Measurements from ENCODE around the gene HDAC9. TPM values are rescaled to one million over a fixed set of nuclear protein-coding genes. Genes with fewer than 3 reads are reported as not detected.
A peak's percentile ranks its signal among the peaks of the same experiment; 100 is the strongest.

The HDAC9 gene
- total RNA-seq, 2 donors from 2014 or later, result 8.3 to 31.9 TPM

GRCh38 chr7:18548534-18548933 is 53.0 kb downstream of the HDAC9 start:
- intact Hi-C loops (cut with DNase I), result no loop called here
- TF ChIP-seq POLR2AphosphoS5 (IDR thresholded peaks at IDR 0.05) (no peak), CTCF (IDR thresholded peaks at IDR 0.05) (no peak), POLR2A (IDR thresholded peaks at IDR 0.05) (no peak)
- no peak overlapping the region for H3K27ac ChIP-seq
- no peaks in the 10 kb centered on the region for H3K36me3 ChIP-seq
- no peaks in the 10 kb centered on the region for H3K4me1 ChIP-seq (replicated peaks)
- no peak for DNase-seq (ENCODE audit: low spot score)
- no peak overlapping the region for H3K4me3 ChIP-seq
- no peaks in the 10 kb centered on the region for H3K27me3 ChIP-seq (replicated peaks; ENCODE audit: insufficient read depth)
- 88% methylated on average over 1 of the region's 1 CpG for WGBS
- H3K9me3 ChIP-seq, result no peaks in the 10 kb centered on the region

- H3K27ac ChIP-seq, result no peak overlapping the region
- 86% methylated on average over 1 of the region's 1 CpG for WGBS
- H3K9me3 ChIP-seq, result no peaks in the 10 kb centered on the region
- intact Hi-C loops (cut with DNase I), result no loop called here
- no peak overlapping the region for H3K4me3 ChIP-seq
- H3K36me3 ChIP-seq, result no peaks in the 10 kb centered on the region
- TF ChIP-seq POLR2AphosphoS5 (IDR thresholded peaks at IDR 0.05), result no peak
- TF ChIP-seq CTCF (IDR thresholded peaks at IDR 0.05), result no peak
- TF ChIP-seq POLR2A (IDR thresholded peaks at IDR 0.05), result no peak
- DNase-seq (ENCODE audit: low spot score), result no peak
- no peaks in the 10 kb centered on the region for H3K4me1 ChIP-seq (replicated peaks)
- H3K27me3 ChIP-seq (replicated peaks; ENCODE audit: insufficient read depth), result no peaks in the 10 kb centered on the region
These were observed 55.0 kb downstream of the HDAC9 start for GRCh38 chr7:18550574-18550973.

- 5% methylated on average over 2 of the region's 2 CpGs for WGBS
- DNase-seq (ENCODE audit: low spot score), result no peak
- Histone ChIP-seq H3K9me3 (no peaks in the 10 kb centered on the region), H3K27ac (no peak overlapping the region), H3K36me3 (no peaks in the 10 kb centered on the region), H3K4me3 (no peak overlapping the region), H3K27me3 (replicated peaks; ENCODE audit: insufficient read depth) (no peaks in the 10 kb centered on the region), H3K4me1 (replicated peaks) (no peaks in the 10 kb centered on the region)
- TF ChIP-seq POLR2A (IDR thresholded peaks at IDR 0.05), result no peak
- TF ChIP-seq POLR2AphosphoS5 (IDR thresholded peaks at IDR 0.05), result no peak
- TF ChIP-seq CTCF (IDR thresholded peaks at IDR 0.05), result no peak
- intact Hi-C loops (cut with DNase I), result no loop called here
These were observed 56.9 kb downstream of the HDAC9 start for GRCh38 chr7:18552316-18552916.

- Histone ChIP-seq H3K27me3 (replicated peaks; ENCODE audit: insufficient read depth) (no peaks in the 10 kb centered on the region), H3K4me3 (no peak overlapping the region), H3K36me3 (no peaks in the 10 kb centered on the region), H3K9me3 (no peaks in the 10 kb centered on the region), H3K4me1 (replicated peaks) (no peaks in the 10 kb centered on the region), H3K27ac (peak overlapping the region in 1 of 2 donors; percentile 11)
- intact Hi-C loops (cut with DNase I), result no loop called here
- TF ChIP-seq POLR2AphosphoS5 (IDR thresholded peaks at IDR 0.05), result peak; percentile 55
- TF ChIP-seq POLR2A (IDR thresholded peaks at IDR 0.05), result no peak
- WGBS, result 8% methylated on average over 8 of the region's 8 CpGs
- peak; percentile 52 for DNase-seq (ENCODE audit: low spot score)
These were observed 57.5 kb downstream of the HDAC9 start for GRCh38 chr7:18552943-18553604.

- H3K27ac ChIP-seq, result no peak overlapping the region
- H3K4me3 ChIP-seq, result no peak overlapping the region
- no peaks in the 10 kb centered on the region for H3K9me3 ChIP-seq
- intact Hi-C loops (cut with DNase I), result no loop called here
- DNase-seq (ENCODE audit: low spot score), result no peak
- 20% methylated on average over 3 of the region's 3 CpGs for WGBS
- TF ChIP-seq CTCF (IDR thresholded peaks at IDR 0.05) (no peak), POLR2AphosphoS5 (IDR thresholded peaks at IDR 0.05) (no peak), POLR2A (IDR thresholded peaks at IDR 0.05) (no peak)
- no peaks in the 10 kb centered on the region for H3K36me3 ChIP-seq
- H3K27me3 ChIP-seq (replicated peaks; ENCODE audit: insufficient read depth), result no peaks in the 10 kb centered on the region
- H3K4me1 ChIP-seq (replicated peaks), result no peaks in the 10 kb centered on the region
These were observed 58.1 kb downstream of the HDAC9 start for GRCh38 chr7:18553605-18554003.

Measured in prostate gland (tissue), 2 donors.